Muscle layer of colon (tissue), 2 donors: Measurements from ENCODE around the gene ANO6.

ENCODE experiments used
- H3K27ac ChIP-seq: one replicate; pipeline ENCODE4 v1.7.0; 2013; ENCODE audit warnings: low read depth, mild to moderate bottlenecking, low read length, moderate library complexity
- H3K27me3 ChIP-seq, 2 donors: one replicate each; pipeline ENCODE4 v1.7.0; 2013; ENCODE audit warnings: low read length in 2 of 2, mild to moderate bottlenecking in 2 of 2; ENCODE audit not compliant: insufficient read depth in 2 of 2, control insufficient read depth in 1 of 2
- H3K36me3 ChIP-seq: one replicate; pipeline ENCODE4 v1.7.0; 2013; ENCODE audit warnings: mild to moderate bottlenecking, low read length; ENCODE audit not compliant: insufficient read depth
- H3K4me1 ChIP-seq: one replicate; pipeline ENCODE4 v1.7.0; 2013; ENCODE audit warnings: mild to moderate bottlenecking, low read length; ENCODE audit not compliant: insufficient read depth
- H3K4me3 ChIP-seq, 2 donors: one replicate each; pipeline ENCODE4 v1.7.0; 2013; ENCODE audit warnings: low read length in 2 of 2, low read depth in 1 of 2, mild to moderate bottlenecking in 1 of 2, moderate library complexity in 1 of 2
- H3K9ac ChIP-seq: one replicate; pipeline ENCODE4 v1.7.0; 2013; ENCODE audit warnings: low read length
- H3K9me3 ChIP-seq: one replicate; pipeline ENCODE4 v1.7.0; 2013; ENCODE audit warnings: mild to moderate bottlenecking, low read length
- donor health status: abdominal sarcoma.
- donor health status: Adenocarcinoma of cecum.

The ANO6 gene

GRCh38 chr12:45435945-45436710, 220.2 kb downstream of the ANO6 start:
- Histone ChIP-seq H3K9ac (no peak overlapping the region), H3K27ac (no peak overlapping the region), H3K36me3 (peaks cover 5% of the 10 kb centered on the region), H3K27me3 (no peaks in the 10 kb centered on the region), H3K4me1 (no peaks in the 10 kb centered on the region), H3K4me3 (no peak overlapping the region), H3K9me3 (no peaks in the 10 kb centered on the region)

GRCh38 chr12:45439039-45439438, 223.1 kb downstream of the ANO6 start:
- no peak overlapping the region for H3K27ac ChIP-seq
- H3K27me3 ChIP-seq, result no peaks in the 10 kb centered on the region
- H3K36me3 ChIP-seq, result no peaks in the 10 kb centered on the region
- no peak overlapping the region for H3K4me3 ChIP-seq
- no peaks in the 10 kb centered on the region for H3K9me3 ChIP-seq
- no peak overlapping the region for H3K9ac ChIP-seq
- H3K4me1 ChIP-seq, result no peaks in the 10 kb centered on the region

GRCh38 chr12:45446013-45446412, 230.1 kb downstream of the ANO6 start:
- H3K27me3 ChIP-seq, result no peaks in the 10 kb centered on the region
- no peak overlapping the region for H3K27ac ChIP-seq
- H3K36me3 ChIP-seq, result no peaks in the 10 kb centered on the region
- H3K4me1 ChIP-seq, result no peaks in the 10 kb centered on the region
- H3K9ac ChIP-seq, result no peak overlapping the region
- no peak overlapping the region for H3K4me3 ChIP-seq
- H3K9me3 ChIP-seq, result peaks cover 4% of the 10 kb centered on the region

- Histone ChIP-seq H3K27me3 (no peaks in the 10 kb centered on the region), H3K9ac (no peak overlapping the region), H3K36me3 (no peaks in the 10 kb centered on the region), H3K4me1 (no peaks in the 10 kb centered on the region), H3K9me3 (no peaks in the 10 kb centered on the region), H3K27ac (no peak overlapping the region), H3K4me3 (no peak overlapping the region)
These were observed 242.3 kb downstream of the ANO6 start for GRCh38 chr12:45458238-45458637.

- Histone ChIP-seq H3K4me1 (no peaks in the 10 kb centered on the region), H3K4me3 (no peak overlapping the region), H3K27ac (no peak overlapping the region), H3K9me3 (no peaks in the 10 kb centered on the region), H3K9ac (no peak overlapping the region), H3K27me3 (no peaks in the 10 kb centered on the region), H3K36me3 (no peaks in the 10 kb centered on the region)
These were observed 243.2 kb downstream of the ANO6 start for GRCh38 chr12:45458854-45459807.

- no peaks in the 10 kb centered on the region for H3K36me3 ChIP-seq
- no peaks in the 10 kb centered on the region for H3K4me1 ChIP-seq
- no peaks in the 10 kb centered on the region for H3K9me3 ChIP-seq
- H3K27ac ChIP-seq, result no peak overlapping the region
- H3K4me3 ChIP-seq, result no peak overlapping the region
- no peaks in the 10 kb centered on the region for H3K27me3 ChIP-seq
- H3K9ac ChIP-seq, result no peak overlapping the region
These were observed 246.6 kb downstream of the ANO6 start for GRCh38 chr12:45462506-45462905.

GRCh38 chr12:45464699-45465098, 248.8 kb downstream of the ANO6 start:
- no peaks in the 10 kb centered on the region for H3K36me3 ChIP-seq
- H3K4me3 ChIP-seq, result no peak overlapping the region
- no peak overlapping the region for H3K9ac ChIP-seq
- H3K27ac ChIP-seq, result no peak overlapping the region
- no peaks in the 10 kb centered on the region for H3K4me1 ChIP-seq
- no peaks in the 10 kb centered on the region for H3K9me3 ChIP-seq
- H3K27me3 ChIP-seq, result no peaks in the 10 kb centered on the region

- no peaks in the 10 kb centered on the region for H3K27me3 ChIP-seq
- H3K4me1 ChIP-seq, result no peaks in the 10 kb centered on the region
- H3K4me3 ChIP-seq, result no peak overlapping the region
- H3K27ac ChIP-seq, result no peak overlapping the region
- H3K9me3 ChIP-seq, result no peaks in the 10 kb centered on the region
- H3K9ac ChIP-seq, result no peak overlapping the region
- H3K36me3 ChIP-seq, result no peaks in the 10 kb centered on the region
These were observed 253.1 kb downstream of the ANO6 start for GRCh38 chr12:45468751-45469615.

GRCh38 chr12:45469902-45470301, 254.0 kb downstream of the ANO6 start:
- Histone ChIP-seq H3K4me1 (no peaks in the 10 kb centered on the region), H3K9ac (no peak overlapping the region)

GRCh38 chr12:45473636-45474035, 257.7 kb downstream of the ANO6 start:
- H3K4me3 ChIP-seq, result no peak overlapping the region
- H3K27me3 ChIP-seq, result no peaks in the 10 kb centered on the region
- no peaks in the 10 kb centered on the region for H3K4me1 ChIP-seq
- H3K9ac ChIP-seq, result no peak overlapping the region
- no peak overlapping the region for H3K27ac ChIP-seq
- H3K36me3 ChIP-seq, result no peaks in the 10 kb centered on the region
- H3K9me3 ChIP-seq, result no peaks in the 10 kb centered on the region

More at GRCh38 chr12:45469902-45470301, 254.0 kb downstream of the ANO6 start:
- no peaks in the 10 kb centered on the region for H3K9me3 ChIP-seq
- H3K27ac ChIP-seq, result no peak overlapping the region
- no peak overlapping the region for H3K4me3 ChIP-seq
- no peaks in the 10 kb centered on the region for H3K36me3 ChIP-seq
- H3K27me3 ChIP-seq, result no peaks in the 10 kb centered on the region

- Histone ChIP-seq H3K4me3 (no peak overlapping the region), H3K36me3 (no peaks in the 10 kb centered on the region), H3K9ac (no peak overlapping the region), H3K4me1 (no peaks in the 10 kb centered on the region), H3K27me3 (no peaks in the 10 kb centered on the region), H3K9me3 (peaks cover 3% of the 10 kb centered on the region), H3K27ac (no peak overlapping the region)
These were observed 259.7 kb downstream of the ANO6 start for GRCh38 chr12:45475594-45475993.
